ENCODE data around the gene OPRL1. TPM values are rescaled to one million over a fixed set of nuclear protein-coding genes. Genes with fewer than 3 reads are reported as not detected.

Gene OPRL1
- total RNA-seq = 1.6 and 2.2 TPM in 2 replicates

DNA sequence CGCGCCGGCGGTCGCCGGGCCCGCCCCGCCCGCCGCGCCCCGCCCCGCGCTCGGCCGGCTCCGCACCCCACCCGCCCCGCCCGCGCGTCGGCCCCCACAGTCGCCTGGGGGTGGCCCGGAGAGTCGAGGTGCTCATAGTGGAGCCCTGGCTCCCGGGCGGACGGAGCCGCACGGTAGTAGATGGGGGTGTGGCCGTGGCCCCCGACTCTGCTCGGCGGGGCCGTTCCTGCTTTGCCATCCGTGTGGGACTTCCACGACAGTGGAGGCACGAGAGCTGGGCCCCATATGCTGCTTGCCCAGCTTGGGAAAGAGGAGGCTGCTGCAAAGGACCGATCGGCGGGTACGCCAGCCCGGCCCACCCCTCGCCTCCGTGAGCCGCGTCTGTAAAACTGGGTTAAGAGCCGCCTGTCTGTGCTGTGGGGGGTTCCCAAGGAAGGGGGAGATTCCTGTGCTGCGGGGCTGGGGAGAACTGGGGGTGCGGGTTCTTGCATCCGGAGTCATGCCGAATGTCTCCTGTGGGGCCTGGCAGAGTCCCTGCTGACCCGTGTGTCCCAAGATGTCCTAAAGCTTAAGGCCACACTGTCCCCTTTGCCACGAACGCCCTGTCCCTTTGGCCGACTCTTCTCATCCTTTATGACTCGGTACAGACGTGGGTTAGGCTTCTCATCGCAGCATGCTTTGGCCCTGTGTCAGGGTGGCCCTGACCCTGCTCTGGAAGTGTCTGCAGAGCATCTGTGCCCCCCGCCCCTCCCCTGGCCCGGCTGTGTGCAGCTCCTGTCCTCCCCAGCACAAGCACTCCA lies at the start of gene OPRL1:
Gene OPRL1 (plus strand): TSS at position 70 of the 800 bp plus-strand sequence. CDS start 12,639 bp downstream, outside the sequence.

DNA sequence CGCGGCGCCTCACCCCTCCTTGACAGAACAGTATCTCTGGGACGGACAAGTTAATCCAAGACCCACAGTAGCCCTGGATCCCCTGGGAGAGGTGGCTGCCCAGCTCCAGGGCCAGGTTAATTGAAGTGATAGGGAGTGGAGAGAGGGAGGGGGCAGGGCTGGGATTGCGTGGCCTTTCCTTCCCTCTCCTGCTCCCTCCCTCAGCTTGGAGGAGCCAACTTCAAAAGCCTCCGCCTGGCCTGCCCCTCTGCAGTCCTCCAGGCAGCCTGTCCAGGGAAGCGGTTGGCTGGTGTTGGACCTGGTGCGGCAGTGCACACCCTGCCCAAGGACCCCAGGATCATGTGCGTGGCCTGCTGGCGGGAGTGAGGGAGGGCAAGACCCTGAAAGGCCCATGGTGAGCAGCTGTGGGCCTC lies 43.9 kb upstream of the OPRL1 start, which contains the start of gene C20orf204:
Gene C20orf204 (plus strand): TSS at position 250 of the 413 bp plus-strand sequence. CDS start 142 bp downstream, at position 392.

DNA sequence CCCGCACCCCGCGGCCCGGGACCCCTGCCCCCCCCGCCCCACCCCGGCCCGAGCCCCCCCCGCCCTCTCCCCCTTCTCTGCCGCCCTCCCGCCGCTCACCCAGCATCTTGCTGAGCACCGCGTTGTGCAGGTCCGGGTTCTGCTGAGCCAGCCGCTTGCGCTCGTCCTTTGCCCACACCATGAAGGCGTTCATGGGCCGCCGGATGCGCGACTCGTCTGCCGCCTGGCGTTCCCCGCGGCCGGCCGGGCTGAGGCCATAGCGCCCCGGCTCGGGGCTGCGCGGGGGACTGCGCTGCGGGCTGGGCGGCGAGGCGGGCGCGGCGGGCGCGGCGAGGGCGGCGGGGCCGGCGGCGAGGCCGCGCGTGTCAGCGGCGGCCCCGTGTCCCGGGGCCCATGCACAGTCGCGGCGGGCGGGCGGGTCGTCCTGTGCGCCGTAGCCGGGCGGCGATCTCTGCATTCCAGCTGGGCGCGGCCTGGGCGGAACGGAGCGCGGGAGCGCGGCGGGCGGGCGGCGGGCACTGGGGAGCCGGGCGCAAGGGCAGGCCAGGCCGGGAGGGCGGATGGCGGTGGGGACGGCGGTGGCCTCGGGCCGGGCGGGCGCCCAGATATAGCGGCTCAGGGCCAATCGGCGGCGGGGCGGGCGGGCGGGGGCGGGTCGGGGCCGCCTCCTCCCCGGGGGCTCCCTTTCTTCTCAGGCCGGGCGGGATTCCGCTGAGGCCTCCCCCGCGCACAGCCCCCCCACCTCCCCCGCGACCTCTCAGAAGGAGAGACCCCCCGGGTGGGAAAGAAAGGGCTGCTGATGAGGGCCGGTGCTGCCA lies 30.6 kb upstream of the OPRL1 start, which contains the start of gene SOX18:
Gene SOX18 (minus strand): TSS at position 580 of the 818 bp plus-strand sequence. CDS start 123 bp downstream, at position 457.

DNA sequence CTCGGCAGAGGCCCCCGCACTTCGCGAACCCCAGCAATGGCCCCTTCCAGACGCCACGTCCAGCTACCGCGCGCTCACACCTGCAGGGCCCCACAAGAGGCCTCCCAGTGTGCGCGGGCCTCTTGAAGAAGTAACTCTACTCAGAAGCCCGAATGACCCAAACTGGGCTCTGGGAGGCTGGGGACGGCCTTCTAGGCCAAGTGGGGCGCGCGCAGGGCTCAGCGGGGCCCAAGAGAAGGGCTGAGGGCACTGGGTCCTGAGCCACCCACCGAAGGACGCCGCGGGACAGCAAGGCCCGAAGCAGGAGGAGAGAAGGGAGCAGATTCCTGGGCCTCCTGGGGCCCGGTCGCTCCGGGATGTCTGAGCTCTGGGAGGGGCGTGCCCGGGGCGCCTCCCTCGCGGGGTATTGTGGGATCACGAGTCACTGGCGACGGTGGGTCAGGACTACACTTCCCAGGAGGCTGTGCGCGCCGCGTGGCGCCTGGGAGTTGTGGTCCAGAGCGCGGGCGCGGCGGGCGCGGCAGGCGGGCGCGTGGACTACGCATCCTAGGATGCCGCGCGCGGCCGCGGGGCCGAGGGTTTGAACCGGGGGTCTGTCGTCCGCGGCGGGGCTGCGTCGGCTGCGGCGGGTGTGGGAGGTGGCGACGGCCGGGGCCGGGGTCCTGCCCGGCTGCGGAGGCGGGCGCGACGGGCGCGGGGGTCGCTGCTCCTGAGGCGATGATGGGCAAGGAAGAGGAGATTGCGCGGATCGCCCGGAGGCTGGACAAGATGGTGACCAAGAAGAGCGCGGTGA lies 17.1 kb upstream of the OPRL1 start, which contains the start of gene TCEA2:
Gene TCEA2 (plus strand): TSS at position 603 of the 793 bp plus-strand sequence. CDS start 115 bp downstream, at position 718.

DNA sequence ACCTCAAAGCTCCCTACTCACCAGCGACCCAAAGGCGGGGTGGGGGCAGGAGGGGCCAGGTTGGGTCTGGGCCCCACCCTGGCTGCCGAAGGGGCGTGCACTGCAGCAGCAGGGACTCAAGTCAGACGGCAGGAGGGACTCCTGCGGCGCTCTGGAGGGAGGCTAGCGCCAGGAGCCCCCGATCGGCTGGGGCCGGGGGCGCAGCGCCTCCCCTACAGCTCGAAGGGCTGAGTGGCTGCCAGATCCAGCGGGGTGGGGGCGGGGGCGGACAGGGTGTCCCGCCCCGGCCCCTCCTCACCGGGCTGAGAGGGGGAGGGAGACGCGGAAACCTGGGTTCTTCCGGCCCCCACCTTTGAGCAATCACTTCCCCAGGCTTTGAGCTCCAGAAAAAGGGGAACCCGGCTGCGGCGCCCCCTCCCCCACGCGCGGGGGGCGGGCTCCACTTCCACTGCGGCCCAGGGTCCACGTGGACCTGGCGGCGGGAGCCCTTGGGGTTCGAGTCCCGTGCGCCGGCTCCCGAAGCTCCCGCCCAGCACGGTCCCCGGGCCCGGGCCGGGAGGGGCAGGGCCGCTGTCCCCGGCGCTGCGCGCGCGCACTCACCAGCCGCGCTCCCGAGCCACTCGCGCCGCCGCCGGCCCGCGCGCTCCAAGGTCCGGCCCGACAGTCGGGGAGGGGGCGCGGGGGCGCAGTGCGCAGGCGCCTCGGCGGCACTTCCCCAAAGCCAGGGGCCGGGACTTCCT lies 439 bp upstream of the OPRL1 start, which contains the start of gene RGS19:
Gene RGS19 (minus strand): TSS at position 246 of the 740 bp plus-strand sequence. CDS start 2,632 bp downstream, outside the sequence.

DNA sequence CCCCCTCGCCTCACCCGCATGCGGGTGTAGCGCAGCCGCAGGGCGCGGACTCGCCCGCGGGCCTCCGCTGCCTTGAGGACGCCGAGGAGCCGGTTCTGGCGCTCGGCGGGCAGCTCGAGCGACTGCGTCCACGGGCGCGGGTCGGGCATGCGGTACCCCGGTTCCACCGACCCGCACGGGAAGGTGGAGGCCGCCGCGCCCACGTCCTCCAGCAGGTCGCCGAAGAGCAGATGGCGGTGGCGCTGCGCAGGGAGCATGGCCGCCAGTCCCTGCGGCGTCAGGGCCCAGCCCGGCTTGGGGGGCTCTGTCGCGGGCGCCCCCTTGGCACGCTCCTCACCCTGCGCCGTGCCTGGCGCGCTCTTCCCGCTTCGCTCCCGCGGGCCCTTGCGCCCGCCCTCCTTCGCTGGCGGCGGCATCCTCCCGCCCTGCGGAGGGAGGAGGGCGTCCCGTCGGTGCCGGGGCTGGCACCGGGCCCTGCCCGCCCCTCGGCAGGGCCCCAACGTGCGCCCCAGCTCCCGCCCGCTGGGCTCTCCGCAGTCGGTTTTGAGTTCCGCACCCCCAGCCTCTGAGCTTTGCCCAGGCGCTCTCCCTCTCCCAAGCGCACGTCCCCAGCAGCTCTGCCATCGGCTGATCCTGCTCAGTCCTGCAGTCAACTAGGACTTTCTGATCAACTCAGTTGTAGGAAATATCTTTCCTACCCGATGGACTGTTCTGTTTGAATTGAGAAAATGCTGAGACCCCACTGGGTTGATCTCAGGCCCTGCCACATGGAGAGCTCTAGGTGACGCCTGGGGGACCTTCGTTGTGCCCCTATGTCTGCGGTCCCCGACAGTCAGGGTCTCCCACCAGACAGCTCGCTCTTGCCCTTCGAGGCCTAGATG lies 4.2 kb downstream of the OPRL1 start, which contains the start of gene LKAAEAR1:
Gene LKAAEAR1 (minus strand): TSS at position 595 of the 881 bp plus-strand sequence. CDS start 179 bp downstream, at position 416.

DNA sequence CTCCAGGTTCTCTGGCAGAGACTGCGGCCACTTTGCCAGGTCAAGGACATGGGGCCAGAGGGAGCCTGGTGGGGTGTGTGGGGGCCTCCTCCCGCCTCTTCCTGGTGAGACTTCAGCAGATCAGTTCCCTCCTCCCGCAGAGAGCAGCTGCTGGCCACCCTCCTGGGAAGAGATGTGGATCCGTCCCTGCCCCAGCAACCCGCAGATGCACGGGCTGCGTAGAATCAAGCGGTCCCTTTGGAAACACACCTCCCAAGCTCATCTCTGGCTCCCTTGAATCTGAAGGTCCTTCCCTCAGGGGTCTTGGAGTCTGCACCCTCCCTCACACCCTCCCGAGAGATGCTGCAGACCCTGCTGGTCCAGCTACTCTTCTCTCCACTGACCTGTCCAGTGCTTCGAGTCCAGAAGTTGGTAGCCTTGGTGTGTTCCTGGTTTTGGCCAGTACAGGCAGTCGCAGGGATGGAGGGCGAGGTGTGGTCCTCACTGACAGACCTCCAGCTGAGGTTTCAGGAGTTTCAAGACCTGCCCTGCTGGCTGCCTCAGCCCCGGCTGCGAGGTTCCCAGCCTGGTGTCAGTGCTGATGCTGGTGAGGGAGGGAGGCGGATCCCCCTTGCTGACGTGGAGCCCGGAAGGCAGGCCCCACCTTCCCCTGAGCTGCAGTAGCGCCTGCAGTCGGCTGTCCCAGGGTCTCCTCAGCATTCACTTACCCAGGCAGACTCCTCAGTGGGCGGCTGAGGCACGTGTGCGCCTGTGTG lies 27.3 kb downstream of the OPRL1 start, which contains the start of gene NPBWR2:
Gene NPBWR2 (minus strand): TSS at position 585 of the 755 bp plus-strand sequence. CDS start 734 bp downstream, outside the sequence.

Other genes with a start within 250 kb of the OPRL1 start
- 78.5 and 87.3 TPM in 2 replicates for gene ZBTB46, start 248.8 kb upstream of the OPRL1 start, total RNA-seq
- not detected in 2 replicates for gene ABHD16B, start 218.6 kb upstream of the OPRL1 start, total RNA-seq
- 140 and 150 TPM in 2 replicates for gene TPD52L2, start 214.8 kb upstream of the OPRL1 start, total RNA-seq
- gene DNAJC5, start 185.0 kb upstream of the OPRL1 start, total RNA-seq = 79.2 and 82.8 TPM in 2 replicates
- gene UCKL1, start 123.7 kb upstream of the OPRL1 start, total RNA-seq = 31.2 and 33.3 TPM in 2 replicates
- gene ZNF512B, start 110.2 kb upstream of the OPRL1 start, total RNA-seq = 7.9 TPM in 2 replicates
- gene SAMD10, start 100.4 kb upstream of the OPRL1 start, total RNA-seq = 3.3 TPM in 2 replicates
- 65.9 and 73.3 TPM in 2 replicates for gene PRPF6, start 99.0 kb upstream of the OPRL1 start, total RNA-seq
- gene C20orf204, start 43.9 kb upstream of the OPRL1 start, total RNA-seq = 3.3 and 5.8 TPM in 2 replicates
- 17.7 and 30.9 TPM in 2 replicates for gene SOX18, start 30.4 kb upstream of the OPRL1 start, total RNA-seq
- 34.2 and 34.3 TPM in 2 replicates for gene TCEA2, start 16.9 kb upstream of the OPRL1 start, total RNA-seq
- 13.8 and 14.7 TPM in 2 replicates for gene RGS19, start 564 bp upstream of the OPRL1 start, total RNA-seq
- 0.17 TPM in 1 of 2 replicates, not detected in the other for gene LKAAEAR1, start 4.3 kb downstream of the OPRL1 start, total RNA-seq
- gene NPBWR2, start 27.5 kb downstream of the OPRL1 start, total RNA-seq = not detected in 2 replicates
- gene MYT1, start 84.4 kb downstream of the OPRL1 start, total RNA-seq = 0.09 and 0.33 TPM in 2 replicates
- gene PCMTD2, start 175.7 kb downstream of the OPRL1 start, total RNA-seq = 66.9 and 126 TPM in 2 replicates